IMR-90 (cell line): ENCODE data around the gene CNOT3.

Source experiments
- BHLHE40 ChIP-seq: fragments of 150-350 bp; IDR thresholded peaks from 2 replicates; pipeline ENCODE4 v1.6.1; 2016; ENCODE audit warnings: mild to moderate bottlenecking, low read depth, low read length
- CEBPB ChIP-seq: IDR thresholded peaks from 2 replicates; pipeline ENCODE4 v1.6.1; 2012; ENCODE audit warnings: low read depth, low read length, improper control_type of control experiment
- CHD1 ChIP-seq: IDR thresholded peaks from 2 replicates; pipeline ENCODE4 v1.6.1; 2012; ENCODE audit warnings: low read depth, low read length, improper control_type of control experiment
- FOS ChIP-seq: fragments of 150-350 bp; IDR thresholded peaks from 2 replicates; pipeline ENCODE4 v1.6.1; 2016; ENCODE audit warnings: low read depth, low read length
- MAZ ChIP-seq: IDR thresholded peaks from 2 replicates; pipeline ENCODE4 v1.6.1; 2012; ENCODE audit warnings: low read depth, mild to moderate bottlenecking, low read length, improper control_type of control experiment, moderate library complexity, borderline replicate concordance
- MXI1 ChIP-seq: IDR thresholded peaks from 2 replicates; pipeline ENCODE4 v1.6.1; 2012; ENCODE audit warnings: low read depth, mild to moderate bottlenecking, low read length, moderate library complexity, borderline replicate concordance
- POLR2A ChIP-seq: IDR thresholded peaks from 2 replicates; pipeline ENCODE4 v1.6.1; 2012; ENCODE audit warnings: mild to moderate bottlenecking, low read depth, low read length
- RAD21 ChIP-seq: IDR thresholded peaks from 2 replicates; pipeline ENCODE4 v1.6.1; 2012; ENCODE audit warnings: low read length, improper control_type of control experiment
- RCOR1 ChIP-seq: IDR thresholded peaks from 2 replicates; pipeline ENCODE4 v1.6.1; 2012; ENCODE audit warnings: mild to moderate bottlenecking, low read length, improper control_type of control experiment; ENCODE audit not compliant: insufficient replicate concordance
- RFX5 ChIP-seq: IDR thresholded peaks from 2 replicates; pipeline ENCODE4 v1.8.0; 2012; ENCODE audit warnings: low read depth, mild to moderate bottlenecking, low read length, moderate library complexity
- SMC3 ChIP-seq: fragments of 150-350 bp; IDR thresholded peaks from 2 replicates; pipeline ENCODE4 v1.6.1; 2016; ENCODE audit warnings: low read depth, mild to moderate bottlenecking, antibody characterized with exemption, low read length, moderate library complexity
- TF ChIP-seq, protein P1 (sequence below): conservative IDR thresholded peaks from 2 replicates; pipeline ENCODE4 v1.5.1; 2012; ENCODE audit warnings: mild to moderate bottlenecking, low read depth, low read length, improper control_type of control experiment

GRCh38 chr19:54186351-54186750, 48.8 kb downstream of the CNOT3 start:
- TF ChIP-seq, protein P1, sequence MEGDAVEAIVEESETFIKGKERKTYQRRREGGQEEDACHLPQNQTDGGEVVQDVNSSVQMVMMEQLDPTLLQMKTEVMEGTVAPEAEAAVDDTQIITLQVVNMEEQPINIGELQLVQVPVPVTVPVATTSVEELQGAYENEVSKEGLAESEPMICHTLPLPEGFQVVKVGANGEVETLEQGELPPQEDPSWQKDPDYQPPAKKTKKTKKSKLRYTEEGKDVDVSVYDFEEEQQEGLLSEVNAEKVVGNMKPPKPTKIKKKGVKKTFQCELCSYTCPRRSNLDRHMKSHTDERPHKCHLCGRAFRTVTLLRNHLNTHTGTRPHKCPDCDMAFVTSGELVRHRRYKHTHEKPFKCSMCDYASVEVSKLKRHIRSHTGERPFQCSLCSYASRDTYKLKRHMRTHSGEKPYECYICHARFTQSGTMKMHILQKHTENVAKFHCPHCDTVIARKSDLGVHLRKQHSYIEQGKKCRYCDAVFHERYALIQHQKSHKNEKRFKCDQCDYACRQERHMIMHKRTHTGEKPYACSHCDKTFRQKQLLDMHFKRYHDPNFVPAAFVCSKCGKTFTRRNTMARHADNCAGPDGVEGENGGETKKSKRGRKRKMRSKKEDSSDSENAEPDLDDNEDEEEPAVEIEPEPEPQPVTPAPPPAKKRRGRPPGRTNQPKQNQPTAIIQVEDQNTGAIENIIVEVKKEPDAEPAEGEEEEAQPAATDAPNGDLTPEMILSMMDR: no peak
- TF ChIP-seq RAD21 (no peak), SMC3 (no peak), BHLHE40 (no peak), POLR2A (no peak), FOS (no peak), RCOR1 (no peak), CHD1 (no peak), RFX5 (no peak), MAZ (no peak), CEBPB (no peak), MXI1 (no peak)
